NCI-H82 (cell line): Measurements from ENCODE around the gene TMPRSS3.

Source experiments
- DNase-seq: peaks from one replicate; lab custom pipeline; 2025; lab: John Stamatoyannopoulos, UW

Gene TMPRSS3

GRCh38 chr21:42331660-42332059 lies 64.2 kb downstream of the TMPRSS3 start:
- no peak for DNase-seq

GRCh38 chr21:42330380-42331371 lies 65.2 kb downstream of the TMPRSS3 start:
- DNase-seq, result no peak

DNA sequence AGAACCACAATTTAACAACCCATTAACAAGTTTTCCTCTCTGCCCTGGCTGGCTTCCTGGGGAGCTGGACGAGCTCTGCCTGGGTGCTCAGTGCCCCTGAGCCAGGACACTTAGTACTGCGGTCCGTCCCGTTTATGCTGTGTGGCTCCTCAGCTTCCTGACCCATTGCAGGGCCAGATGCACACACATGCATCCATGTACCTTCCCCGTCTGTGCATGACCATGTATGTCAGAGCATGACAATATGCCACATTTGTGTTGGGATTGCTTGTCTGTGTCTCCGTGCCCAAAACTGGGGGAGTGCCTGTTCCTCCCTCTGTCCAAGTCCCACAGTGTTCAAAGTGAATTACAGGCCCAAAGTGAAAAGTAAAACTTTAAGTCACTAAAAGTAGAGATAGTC lies 71.0 kb downstream of the TMPRSS3 start:
- no peak for DNase-seq
